ENCODE results near the gene FOCAD. TPM values are rescaled to one million over a fixed set of nuclear protein-coding genes. Genes with fewer than 3 reads are reported as not detected.
A peak's percentile ranks its signal among the peaks of the same experiment; 100 is the strongest.

FOCAD gene
- total and polyA plus RNA-seq, 10 of the 15 experiments (the other 5 are each of a cell fraction or from before 2014, with no cell fraction given), result 13.7 to 93.0 (median 41.8) TPM

DNA sequence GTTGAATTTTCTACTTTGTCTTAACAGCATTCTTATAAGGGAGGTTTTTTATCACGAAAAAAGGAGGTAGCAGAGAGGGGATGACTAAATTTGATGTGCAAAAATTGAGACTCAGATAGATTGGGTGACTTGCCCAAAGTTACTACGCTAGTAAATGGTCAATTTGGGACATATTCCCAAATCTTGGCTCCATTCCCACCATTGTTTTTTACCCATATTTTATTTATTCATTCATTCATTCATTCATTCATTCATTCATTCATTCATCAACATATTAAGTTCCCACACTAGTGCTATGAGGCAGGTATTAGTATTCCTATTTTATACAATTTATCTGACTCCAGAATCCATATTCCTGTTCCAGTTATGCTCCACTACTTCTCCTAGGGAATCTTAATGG lies 261.8 kb downstream of the FOCAD start:
- SMC1A ChIA-PET (ENCODE audit: uncharacterized antibody, unreplicated experiment), result interaction anchor here (0.8 to 5.7 kb wide), 2 partner anchors 320 to 1392 kb away, joined by 3 to 80 read pairs; no protein-coding TSS in a partner anchor
- no peak overlapping the region for H3K4me3 ChIP-seq
- no peak overlapping the region for H3K9ac ChIP-seq (ENCODE audit: control insufficient read depth, insufficient read depth, low read length)
- H2AFZ ChIP-seq (ENCODE audit: control insufficient read depth, low read depth, low read length), result no peak overlapping the region
- 89% methylated on average over 2 of the region's 2 CpGs for WGBS (ENCODE audit: insufficient coverage, insufficient replicate concordance, low lambda C conversion rate, missing lambda C conversion rate)
- no peaks in the 10 kb centered on the region for H3K79me2 ChIP-seq (ENCODE audit: control insufficient read depth, insufficient read depth, low read length)
- H3K27ac ChIP-seq (ENCODE audit: control insufficient read depth, insufficient read depth), result no peak overlapping the region
- no peaks in the 10 kb centered on the region for H4K20me1 ChIP-seq (ENCODE audit: control insufficient read depth, insufficient read depth)
- no peaks in the 10 kb centered on the region for H3K9me3 ChIP-seq (replicated peaks; ENCODE audit: control insufficient read depth, insufficient read depth, low read length)
- H3K36me3 ChIP-seq (ENCODE audit: control insufficient read depth in 2 of 2, insufficient read depth in 2 of 2, low read length in 1 of 2), result peaks cover 5 to 13% of the 10 kb centered on the region in 2 experiments
- no peaks in the 10 kb centered on the region for H3K27me3 ChIP-seq (replicated peaks in 1 of 2; ENCODE audit: control insufficient read depth in 2 of 2, insufficient read depth in 2 of 2, low read length in 1 of 2)
- TF ChIP-seq ZNF24 (IDR thresholded peaks at IDR 0.05), result peak; percentile 94
- TF ChIP-seq, protein P1, sequence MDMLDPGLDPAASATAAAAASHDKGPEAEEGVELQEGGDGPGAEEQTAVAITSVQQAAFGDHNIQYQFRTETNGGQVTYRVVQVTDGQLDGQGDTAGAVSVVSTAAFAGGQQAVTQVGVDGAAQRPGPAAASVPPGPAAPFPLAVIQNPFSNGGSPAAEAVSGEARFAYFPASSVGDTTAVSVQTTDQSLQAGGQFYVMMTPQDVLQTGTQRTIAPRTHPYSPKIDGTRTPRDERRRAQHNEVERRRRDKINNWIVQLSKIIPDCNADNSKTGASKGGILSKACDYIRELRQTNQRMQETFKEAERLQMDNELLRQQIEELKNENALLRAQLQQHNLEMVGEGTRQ (IDR thresholded peaks at IDR 0.05; ENCODE audit: borderline replicate concordance, low read depth, low read length), result no peak
- ATAC-seq (no peak), FAIRE-seq (no peak), DNase-seq (ENCODE audit: low read depth, low spot score) (no peak)
- no peak overlapping the region for H3K4me2 ChIP-seq (ENCODE audit: control insufficient read depth, insufficient read depth)
- intact Hi-C loops (cut with micrococcal nuclease; ENCODE audit: unreplicated experiment) (loop anchor here (10.0 kb wide), 1 partner anchor 741 kb away; no protein-coding TSS in a partner anchor), in situ Hi-C loops (cut with MboI) (no loop called here)
- RAD21 ChIA-PET (ENCODE audit: unreplicated experiment), result no interaction called here
- POLR2A ChIA-PET, result no interaction called here
- CTCF ChIA-PET, result interaction anchor here (2.2 kb wide), 1 partner anchor 321 kb away, joined by 6 read pairs; no protein-coding TSS in a partner anchor
- no TSS peak for BruUV-seq (replicated peaks)
- H3K4me1 ChIP-seq (ENCODE audit: control insufficient read depth, insufficient read depth, low read length), result no peaks in the 10 kb centered on the region

DNA sequence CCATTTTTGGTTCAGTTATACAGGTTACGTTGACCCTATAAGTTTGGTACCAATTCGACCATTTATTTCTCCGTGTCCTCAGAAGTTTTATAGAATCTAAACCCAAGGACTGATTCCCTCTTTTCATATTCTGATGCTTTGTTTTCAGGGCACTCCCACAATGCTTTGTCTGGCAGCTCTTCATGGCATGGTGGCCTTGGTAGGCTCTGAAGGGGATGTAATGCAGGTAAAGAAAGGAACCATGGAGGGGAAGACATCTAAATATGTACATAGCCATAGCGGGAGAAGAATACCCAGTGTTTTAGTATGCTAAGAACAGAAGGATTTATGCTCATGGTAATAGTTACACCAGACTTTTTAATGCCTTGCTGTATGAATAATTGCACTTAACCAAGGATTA lies 264.6 kb downstream of the FOCAD start:
- ChIA-PET SMC1A (ENCODE audit: uncharacterized antibody, unreplicated experiment) (interaction anchor here (1.1 to 1.2 kb wide), 2 partner anchors 8 kb away, joined by 5 to 6 read pairs; no protein-coding TSS in a partner anchor), RAD21 (ENCODE audit: unreplicated experiment) (interaction anchor here (0.8 to 1.0 kb wide), 4 partner anchors 7 to 324 kb away, joined by 3 to 4 read pairs (median 4); partner anchors contain the start of gene HACD4), POLR2A (interaction anchor here (0.7 kb wide), 1 partner anchor 412 kb away, joined by 3 read pairs; no protein-coding TSS in a partner anchor), CTCF (interaction anchor here (1.7 kb wide), 1 partner anchor 7 kb away, joined by 8 read pairs; no protein-coding TSS in a partner anchor)
- H3K79me2 ChIP-seq (ENCODE audit: control insufficient read depth, insufficient read depth, low read length), result no peaks in the 10 kb centered on the region
- no peaks in the 10 kb centered on the region for H3K27me3 ChIP-seq (replicated peaks in 1 of 2; ENCODE audit: control insufficient read depth in 2 of 2, insufficient read depth in 2 of 2, low read length in 1 of 2)
- in situ Hi-C loops (cut with MboI) (no loop called here), intact Hi-C loops (cut with micrococcal nuclease; ENCODE audit: unreplicated experiment) (loop anchor here (10.0 kb wide), 1 partner anchor 744 kb away; no protein-coding TSS in a partner anchor)
- H3K9ac ChIP-seq (ENCODE audit: control insufficient read depth, insufficient read depth, low read length), result no peak overlapping the region
- WGBS (ENCODE audit: insufficient coverage, insufficient replicate concordance, low lambda C conversion rate, missing lambda C conversion rate), result 94% methylated on average over 4 of the region's 4 CpGs
- no TSS peak for BruUV-seq (replicated peaks)
- no peak overlapping the region for H3K4me2 ChIP-seq (ENCODE audit: control insufficient read depth, insufficient read depth)
- H3K4me3 ChIP-seq, result no peak overlapping the region
- H3K4me1 ChIP-seq (ENCODE audit: control insufficient read depth, insufficient read depth, low read length), result no peaks in the 10 kb centered on the region
- FAIRE-seq, result no peak
- no peak overlapping the region for H2AFZ ChIP-seq (ENCODE audit: control insufficient read depth, low read depth, low read length)
- no peak for ATAC-seq
- peaks cover 6 to 9% of the 10 kb centered on the region in 2 experiments for H3K36me3 ChIP-seq (ENCODE audit: control insufficient read depth in 2 of 2, insufficient read depth in 2 of 2, low read length in 1 of 2)
- no peak for DNase-seq (ENCODE audit: low read depth, low spot score)
- no peaks in the 10 kb centered on the region for H4K20me1 ChIP-seq (ENCODE audit: control insufficient read depth, insufficient read depth)
- no peaks in the 10 kb centered on the region for H3K9me3 ChIP-seq (replicated peaks; ENCODE audit: control insufficient read depth, insufficient read depth, low read length)
- H3K27ac ChIP-seq (ENCODE audit: control insufficient read depth, insufficient read depth), result no peak overlapping the region
- TF ChIP-seq NFXL1 (IDR thresholded peaks at IDR 0.05; ENCODE audit: borderline replicate concordance) (no peak), CHD2 (IDR thresholded peaks at IDR 0.05; ENCODE audit: borderline replicate concordance, low read depth, low read length) (no peak), STAT1 (conservative IDR thresholded peaks at IDR 0.05) (no peak), EP300 (IDR thresholded peaks at IDR 0.05; ENCODE audit: borderline replicate concordance in 1 of 2, control insufficient read depth in 1 of 2, low read depth in 2 of 2, low read length in 2 of 2) (no peak), RUNX3 (IDR thresholded peaks at IDR 0.05; ENCODE audit: low read length) (no peak)
- TF ChIP-seq, protein P2, sequence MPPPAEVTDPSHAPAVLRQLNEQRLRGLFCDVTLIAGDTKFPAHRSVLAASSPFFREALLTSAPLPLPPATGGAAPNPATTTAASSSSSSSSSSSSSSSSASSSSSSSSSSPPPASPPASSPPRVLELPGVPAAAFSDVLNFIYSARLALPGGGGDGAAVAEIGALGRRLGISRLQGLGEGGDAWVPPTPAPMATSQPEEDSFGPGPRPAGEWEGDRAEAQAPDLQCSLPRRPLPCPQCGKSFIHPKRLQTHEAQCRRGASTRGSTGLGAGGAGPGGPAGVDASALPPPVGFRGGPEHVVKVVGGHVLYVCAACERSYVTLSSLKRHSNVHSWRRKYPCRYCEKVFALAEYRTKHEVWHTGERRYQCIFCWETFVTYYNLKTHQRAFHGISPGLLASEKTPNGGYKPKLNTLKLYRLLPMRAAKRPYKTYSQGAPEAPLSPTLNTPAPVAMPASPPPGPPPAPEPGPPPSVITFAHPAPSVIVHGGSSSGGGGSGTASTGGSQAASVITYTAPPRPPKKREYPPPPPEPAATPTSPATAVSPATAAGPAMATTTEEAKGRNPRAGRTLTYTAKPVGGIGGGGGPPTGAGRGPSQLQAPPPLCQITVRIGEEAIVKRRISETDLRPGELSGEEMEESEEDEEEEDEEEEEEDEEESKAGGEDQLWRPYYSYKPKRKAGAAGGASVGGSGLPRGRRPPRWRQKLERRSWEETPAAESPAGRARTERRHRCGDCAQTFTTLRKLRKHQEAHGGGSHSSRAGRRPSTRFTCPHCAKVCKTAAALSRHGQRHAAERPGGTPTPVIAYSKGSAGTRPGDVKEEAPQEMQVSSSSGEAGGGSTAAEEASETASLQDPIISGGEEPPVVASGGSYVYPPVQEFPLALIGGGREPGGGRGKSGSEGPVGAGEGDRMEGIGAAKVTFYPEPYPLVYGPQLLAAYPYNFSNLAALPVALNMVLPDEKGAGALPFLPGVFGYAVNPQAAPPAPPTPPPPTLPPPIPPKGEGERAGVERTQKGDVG (CRISPR knock-in tag; IDR thresholded peaks at IDR 0.05), result no peak
